ENCODE results near the gene SHH.

SHH gene

DNA sequence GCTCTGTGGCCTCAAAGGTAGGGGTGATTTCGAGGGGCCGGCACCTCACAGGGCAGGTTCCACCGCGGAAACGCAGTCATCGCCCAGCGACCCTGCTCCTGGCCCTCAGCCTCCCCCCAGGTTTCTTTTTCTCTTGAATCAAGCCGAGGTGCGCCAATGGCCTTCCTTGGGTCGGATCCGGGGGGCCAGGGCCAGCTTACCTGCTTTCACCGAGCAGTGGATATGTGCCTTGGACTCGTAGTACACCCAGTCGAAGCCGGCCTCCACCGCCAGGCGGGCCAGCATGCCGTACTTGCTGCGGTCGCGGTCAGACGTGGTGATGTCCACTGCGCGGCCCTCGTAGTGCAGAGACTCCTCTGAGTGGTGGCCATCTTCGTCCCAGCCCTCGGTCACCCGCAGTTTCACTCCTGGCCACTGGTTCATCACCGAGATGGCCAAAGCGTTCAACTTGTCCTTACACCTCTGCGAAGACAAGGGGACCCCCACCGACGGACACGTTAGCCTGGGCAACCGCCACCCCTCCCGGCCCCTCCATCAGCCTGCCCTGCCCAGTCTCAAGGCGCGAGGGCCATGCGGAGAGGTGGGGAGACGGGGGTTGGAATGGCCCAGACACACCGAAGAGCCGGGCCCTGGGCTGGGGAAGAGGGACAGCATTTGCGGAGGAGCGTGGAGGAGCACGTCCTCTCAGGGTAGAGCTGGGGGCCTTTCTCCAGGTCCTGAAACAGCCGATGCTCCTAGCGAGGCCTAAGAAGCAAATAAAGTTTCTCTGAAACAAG lies 6.0 kb downstream of the SHH start:
- no peak for DNase-seq (ENCODE audit: low spot score)

DNA sequence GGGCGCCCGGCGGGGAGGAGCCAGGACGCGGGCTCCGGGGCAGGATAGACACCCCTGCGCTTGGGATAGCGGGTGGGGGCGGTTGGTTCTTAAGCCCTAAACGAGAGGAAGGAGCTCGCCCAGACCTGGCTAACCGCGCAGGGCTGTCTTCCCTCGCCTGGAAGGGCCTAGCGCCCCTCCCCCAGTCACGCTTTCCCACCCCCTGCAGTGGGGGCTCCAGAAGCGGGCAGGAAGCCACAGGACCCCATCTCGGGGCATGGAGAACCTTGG lies 6.5 kb downstream of the SHH start:
- no peak for DNase-seq (ENCODE audit: low spot score)

DNA sequence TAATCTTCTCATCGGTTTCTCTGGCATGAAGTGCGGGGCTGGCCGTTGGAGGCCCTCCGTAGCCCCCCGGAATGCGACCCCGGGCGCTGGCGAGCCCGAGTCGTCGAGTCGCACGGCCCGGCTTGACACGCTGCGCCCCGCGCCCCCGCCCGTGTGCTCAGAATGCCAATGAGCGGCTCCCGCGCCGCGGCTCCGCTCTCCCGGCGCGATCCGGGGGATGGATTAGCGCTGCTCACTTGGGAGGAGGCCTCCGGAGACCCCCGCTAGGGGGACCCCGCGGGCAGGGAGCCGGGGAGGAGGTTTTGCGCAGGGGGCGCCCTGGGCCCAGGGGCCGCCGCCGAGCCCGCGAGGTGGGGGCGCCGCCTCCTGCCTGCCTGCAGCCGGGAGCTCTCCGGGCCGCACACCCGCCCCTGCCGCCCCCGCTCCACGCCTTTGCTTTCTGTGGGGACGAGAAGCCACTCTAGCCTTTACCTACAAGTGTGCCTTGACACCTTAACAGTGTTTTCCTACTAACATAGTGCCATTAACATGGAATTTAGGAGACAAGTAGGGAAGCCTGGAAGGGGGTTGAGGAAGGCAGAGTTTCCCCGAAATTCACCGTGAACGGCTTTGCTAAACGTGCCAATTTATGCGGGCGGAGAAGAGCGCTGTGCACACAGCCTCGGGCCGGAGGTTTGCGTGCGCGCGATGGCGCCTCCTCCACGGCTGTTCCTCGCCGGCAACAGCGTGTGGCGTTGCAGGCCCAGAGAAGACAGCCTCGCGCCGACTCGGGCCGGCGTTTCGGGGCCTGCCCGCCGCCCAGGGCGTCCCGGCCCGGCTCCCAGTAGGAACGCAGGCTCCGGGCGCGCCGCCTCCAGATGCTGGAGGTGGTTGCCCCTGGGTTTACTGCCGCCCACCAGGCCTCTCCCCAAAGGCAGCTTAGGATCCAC lies 7.1 kb downstream of the SHH start:
- peak; percentile 80 for DNase-seq (ENCODE audit: low spot score)

DNA sequence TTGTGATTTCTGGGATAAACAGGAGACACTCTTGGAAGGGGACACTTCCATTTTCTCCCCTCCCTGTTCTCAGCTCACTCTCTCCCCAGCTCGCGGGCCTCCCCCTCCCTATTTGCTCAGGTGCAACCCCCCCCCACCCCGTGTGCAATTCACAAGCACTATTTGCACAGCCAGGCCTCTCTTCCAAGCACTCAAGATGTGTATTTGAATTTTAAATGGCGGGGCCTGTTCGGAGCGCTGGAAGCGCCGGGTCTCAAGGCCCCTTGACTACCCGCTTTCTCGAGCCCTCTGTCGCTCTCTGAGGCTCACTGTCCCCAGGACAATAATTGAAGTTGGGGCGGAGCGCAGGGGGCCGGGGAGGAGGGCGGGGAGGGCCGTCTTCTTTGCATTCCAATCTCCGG lies 7.8 kb downstream of the SHH start:
- no peak for DNase-seq (ENCODE audit: low spot score)

DNA sequence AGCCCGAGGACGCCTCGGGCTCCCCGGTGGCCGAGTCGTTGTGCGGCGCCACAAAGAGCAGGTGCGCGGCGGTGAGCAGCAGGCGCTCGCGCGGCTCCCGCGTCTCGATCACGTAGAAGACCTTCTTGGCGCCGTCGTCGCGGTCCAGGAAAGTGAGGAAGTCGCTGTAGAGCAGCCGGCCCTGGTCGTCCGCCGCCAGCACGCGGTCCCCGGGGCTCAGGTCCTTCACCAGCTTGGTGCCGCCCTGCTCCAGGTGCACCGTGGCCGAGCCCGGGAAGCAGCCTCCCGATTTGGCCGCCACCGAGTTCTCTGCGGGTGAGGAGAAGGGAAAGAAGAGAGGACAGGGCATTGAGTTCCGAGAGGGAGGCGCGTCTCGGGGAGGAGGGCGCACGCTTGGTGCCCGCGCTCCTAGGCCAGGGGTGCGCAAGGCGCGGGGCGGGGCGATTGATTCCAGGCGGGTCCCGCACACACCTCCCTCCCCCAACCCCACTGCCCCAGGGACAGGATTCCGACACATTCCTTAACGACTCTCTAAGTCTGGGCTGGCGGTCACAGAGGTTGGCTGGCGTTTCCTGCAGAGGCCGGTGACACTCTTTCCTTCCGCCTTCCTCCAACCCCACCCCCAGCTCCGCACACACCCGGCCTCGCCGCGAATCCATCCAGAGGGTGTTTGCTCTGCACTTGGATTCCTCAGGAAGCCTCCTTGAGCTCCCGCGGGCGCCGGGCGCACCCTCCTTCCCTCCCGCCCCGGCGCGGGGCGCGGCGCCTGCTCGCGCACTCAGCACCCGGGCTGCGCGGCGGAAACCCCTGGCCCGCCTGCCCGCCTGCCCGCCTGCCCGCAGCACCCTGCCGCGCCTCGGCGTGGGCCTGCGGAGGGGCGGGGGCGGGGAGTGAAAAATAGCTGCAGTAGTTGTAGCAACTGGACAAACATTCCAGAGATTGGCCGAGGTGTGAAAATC lies 8.6 kb downstream of the SHH start:
- DNase-seq (ENCODE audit: low spot score), result no peak

DNA sequence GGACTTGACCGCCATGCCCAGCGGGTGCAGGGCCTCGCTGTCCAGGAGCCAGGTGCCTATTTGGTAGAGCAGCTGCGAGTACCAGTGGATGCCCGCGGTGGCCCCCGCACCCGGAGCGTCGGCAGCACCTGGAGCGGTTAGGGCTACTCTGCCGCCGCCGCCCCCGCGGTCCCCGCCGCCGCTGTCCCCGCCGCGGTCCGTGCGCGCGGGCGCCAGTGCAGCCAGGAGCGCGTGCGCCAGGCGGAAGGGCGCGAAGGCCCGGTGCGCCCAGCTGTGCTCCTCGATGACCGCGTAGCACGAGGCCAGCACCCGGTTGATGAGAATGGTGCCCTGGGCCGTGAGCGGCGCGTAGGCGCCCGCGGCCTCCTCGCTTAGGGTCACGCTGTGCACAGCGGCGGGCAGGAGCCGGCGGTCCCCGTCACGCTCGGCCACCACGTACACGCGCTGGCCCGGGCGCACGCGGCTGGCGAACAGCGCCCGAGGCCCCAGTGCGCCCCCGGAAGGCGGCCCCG lies 9.3 kb downstream of the SHH start:
- no peak for DNase-seq (ENCODE audit: low spot score)

DNA sequence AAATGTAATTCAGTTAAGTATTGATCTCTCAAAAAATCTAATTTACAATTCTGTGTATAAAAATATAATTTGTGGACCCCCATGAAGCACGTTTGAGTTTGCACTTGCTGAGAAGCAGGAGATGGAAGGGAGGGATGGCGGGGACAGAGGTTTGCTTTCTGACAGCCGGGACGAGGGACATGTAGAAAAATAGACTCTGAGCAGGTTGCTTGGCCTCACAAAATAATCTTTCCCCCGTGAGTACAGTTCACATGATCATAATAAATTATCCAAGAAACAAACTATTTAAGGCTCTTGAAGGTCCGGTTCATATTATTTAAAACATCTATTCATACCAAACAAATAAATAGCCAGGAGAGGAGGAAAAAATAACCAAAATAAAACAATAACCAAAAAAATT lies 10.0 kb downstream of the SHH start:
- DNase-seq (ENCODE audit: low spot score), result no peak

DNA sequence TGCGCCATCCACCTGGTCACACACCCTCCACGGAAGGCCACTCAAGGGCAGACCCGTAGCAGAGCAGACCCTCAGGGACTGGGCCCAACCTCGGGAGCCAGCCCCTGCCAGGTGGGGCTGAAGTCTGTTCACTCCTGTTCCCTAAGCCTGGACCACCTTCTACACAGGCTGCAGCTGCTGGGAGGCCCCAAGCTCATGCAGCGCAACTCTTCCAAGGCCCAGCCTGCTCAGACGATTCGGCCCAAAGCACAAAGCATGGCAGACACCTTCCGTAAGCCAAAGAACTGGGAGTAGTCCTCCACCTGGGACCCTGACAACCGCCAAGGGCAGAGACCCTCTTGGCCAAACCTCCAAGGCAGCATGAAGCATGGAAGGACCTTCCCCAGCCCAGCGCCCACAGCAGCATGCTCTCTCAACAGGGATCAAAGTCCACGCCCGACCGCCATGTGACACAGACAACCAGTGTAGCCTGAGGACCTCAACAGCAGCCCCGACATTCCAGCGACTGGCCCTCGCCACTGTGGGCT lies 11.5 kb downstream of the SHH start:
- DNase-seq (ENCODE audit: low spot score), result no peak

DNA sequence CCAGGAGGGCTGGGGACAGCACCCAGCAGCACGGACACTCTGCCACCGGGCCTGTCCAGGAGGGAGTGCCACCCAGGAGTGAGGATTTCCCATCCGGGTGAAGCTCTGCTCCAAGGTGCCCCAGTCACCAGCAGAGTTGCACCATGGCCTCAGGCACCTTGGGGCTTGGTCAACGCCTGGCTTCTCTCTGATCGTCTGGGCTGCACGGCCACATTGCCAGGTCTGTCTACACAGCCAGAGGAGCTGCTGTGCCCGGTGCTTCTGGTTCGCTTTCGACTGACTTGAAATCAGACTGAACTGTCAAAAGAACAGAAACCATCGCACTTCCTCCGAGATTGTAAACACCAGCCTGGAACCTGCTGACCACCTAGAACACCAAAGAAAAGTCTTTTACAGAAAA lies 12.0 kb downstream of the SHH start:
- DNase-seq (ENCODE audit: low spot score), result no peak

DNA sequence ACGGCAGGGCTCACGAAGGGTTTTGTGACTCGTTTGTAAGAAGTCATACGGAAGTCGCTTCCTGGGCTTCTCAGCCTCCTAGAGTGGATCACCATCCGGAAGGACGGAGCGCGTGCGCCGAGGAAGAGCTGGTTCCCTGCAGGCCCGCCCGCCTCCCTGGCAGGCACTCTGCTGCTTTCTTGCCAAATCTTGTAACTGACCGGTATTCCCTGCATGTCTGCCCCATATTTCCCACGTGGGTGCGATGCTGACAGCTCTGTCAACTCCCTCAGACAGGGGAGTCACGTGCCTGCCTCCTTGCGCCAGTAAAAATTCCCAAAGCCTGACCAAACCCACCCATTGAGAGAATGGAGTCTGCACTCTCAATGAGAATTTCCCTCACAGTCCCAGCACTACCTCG lies 12.7 kb downstream of the SHH start:
- no peak for DNase-seq (ENCODE audit: low spot score)

DNA sequence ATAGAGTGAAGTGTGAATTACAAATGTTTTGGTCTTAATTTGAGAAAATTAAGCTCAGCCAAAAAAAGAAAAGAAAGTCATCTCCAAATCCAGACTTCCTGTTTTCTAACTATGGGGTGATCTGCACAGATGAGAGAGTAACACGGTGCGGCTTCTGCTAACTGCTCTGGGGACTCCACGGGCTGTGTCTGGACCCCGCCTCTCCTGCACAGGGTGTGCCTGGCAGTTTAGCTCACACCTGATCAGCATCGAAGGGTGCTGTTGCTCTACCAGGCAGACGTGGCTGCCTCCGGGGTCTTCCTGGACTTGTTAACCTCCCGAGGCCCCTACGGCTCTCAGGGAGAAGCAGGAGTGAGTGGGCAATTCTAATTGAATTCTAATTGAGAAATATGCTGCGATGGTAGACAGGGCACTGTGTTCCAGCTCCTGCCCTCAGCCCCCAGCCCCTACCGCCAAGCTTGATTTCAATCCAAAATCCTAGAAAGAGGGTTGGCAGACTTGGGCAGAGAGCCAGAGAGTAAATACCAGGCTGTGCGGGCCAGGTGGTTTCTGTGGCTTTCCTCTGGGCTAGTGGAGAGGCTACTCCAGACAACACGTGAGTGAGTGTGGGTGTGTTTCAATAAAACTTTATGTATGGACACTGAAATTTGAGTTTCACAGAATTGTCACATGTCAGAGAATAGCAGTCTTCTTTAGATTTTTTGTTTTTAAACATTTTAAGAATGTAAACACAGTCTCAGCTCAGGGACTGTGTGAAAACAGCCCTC lies 13.4 kb downstream of the SHH start:
- no peak for DNase-seq (ENCODE audit: low spot score)

DNA sequence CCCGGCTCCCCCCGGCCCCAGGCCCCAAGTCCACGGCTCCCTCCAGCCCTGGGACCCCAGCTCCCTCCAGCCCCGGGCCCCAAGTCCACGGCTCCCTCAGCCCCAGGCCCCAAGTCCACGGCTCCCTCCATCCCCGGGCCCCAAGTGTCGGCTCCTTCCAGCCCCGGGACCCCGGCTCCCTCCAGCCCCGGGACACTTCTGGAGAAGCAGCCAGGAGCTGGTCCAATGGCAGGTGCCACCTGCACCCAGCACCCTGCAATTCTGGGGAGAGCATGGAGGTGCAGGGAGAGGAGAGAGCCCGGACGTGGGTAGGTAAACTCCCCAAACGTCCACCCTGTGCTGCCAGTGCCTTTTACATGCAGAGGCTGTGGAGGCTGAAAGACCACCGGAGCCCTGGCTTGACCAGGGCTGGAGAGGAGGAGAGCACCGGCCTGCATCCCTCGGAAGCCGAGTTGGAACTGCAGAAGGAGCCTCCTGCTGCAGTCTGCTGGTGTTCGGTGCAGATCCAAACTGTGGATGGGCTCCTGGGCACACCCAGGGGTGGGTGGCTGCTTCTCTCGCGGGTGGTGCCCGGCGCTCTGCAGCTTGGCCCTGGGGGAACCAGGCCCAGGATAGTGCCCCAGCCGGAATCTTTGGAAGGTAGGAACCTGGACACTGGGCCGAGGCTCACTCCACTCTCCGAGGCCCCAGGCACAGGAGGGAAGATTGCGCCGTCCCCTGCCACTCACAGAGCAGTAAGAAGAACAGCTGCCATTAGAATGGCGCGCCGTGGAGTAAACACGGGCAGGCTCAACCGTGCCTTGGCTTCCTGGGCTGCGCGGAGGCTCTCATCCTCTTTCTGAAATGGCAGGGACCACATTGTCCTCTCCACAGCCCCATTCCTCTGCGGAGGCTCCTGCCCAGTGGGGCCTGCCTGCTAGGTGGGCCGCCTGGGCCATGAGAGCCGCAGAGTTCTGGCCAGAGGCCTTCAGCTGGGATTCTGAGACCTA lies 14.7 kb downstream of the SHH start:
- no peak for DNase-seq (ENCODE audit: low spot score)

DNA sequence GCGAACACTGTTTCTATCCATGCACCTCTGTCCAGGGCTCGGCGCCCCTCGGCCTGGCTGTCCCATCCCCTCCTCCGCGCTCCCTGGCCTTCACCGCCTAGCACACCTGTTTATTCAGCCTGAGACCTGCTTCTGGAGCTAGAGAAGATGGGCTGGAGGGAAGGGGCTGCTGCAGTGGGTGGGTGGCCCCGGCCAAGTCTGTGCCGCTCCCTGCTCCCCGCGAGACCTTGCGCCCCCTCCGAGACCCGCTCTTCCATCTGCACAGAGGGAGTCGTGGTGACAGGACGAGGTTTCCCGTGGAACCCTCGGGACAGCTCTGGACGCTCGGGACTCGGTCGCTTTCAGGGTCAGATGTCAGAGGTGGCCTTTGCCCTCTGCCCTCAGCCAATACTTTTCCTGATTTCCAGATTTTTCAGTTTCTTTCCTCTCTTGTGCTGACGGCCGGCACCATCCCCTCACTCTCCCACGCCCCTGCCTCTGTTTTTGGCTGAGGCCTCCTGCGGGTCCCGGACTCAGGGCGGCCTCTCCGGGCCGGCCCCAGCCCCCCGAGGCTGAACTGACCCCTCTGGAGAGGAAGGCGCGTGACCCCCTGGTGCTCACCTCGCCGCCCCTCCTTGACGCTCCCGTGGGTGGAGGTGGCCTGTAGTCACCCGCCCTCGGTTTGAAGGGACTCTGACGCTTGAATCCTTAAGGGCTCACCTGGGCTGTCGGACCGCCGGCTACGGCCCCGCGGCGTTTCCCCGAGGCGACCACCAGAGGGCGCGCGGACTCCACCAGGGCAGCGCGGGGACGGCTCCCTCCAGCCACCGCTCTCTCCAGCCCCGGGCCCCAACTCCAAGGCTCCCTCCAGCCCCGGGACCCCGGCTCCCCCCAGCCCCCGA lies 15.6 kb downstream of the SHH start:
- peak; percentile 79 for DNase-seq (ENCODE audit: low spot score)

DNA sequence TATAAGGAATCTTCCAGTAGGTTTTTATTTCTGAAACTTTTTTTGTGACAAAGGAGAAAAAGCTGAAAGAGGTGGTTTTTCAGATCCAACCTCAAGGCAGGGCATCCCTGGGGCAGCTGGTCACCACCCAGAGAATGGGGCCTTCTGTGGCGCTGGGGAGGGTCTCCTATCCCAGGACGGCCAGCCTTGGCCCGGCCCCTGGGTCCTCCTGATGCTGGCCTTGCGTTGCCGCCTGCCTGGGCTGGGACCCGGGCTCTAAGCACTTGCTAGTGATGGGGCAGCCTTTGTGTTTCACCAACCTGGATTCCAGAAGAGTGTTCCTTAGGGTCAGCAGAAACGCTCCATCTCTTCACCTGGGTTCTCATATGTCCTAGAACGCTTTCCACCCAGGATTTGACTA lies 16.3 kb downstream of the SHH start:
- no peak for DNase-seq (ENCODE audit: low spot score)

DNA sequence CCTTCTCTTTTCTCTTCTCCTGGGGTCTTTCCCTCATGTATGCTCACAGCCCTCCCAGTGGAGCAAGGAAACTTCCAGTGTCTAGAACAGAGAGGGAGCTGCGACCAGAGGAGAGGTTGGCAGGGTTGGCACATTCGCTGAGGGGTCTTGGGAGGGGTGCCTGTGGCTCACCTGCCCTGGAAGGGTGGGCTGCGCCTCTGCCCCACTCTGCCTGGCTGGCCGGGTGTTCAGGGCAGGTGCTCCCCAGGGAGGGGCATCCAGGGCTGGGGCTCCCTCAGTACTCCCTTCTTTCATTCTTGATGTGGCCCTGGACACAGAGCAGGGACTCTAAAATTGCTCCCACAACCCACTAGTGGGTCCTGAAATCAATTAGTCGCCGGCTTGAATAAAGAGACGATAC lies 16.9 kb downstream of the SHH start:
- no peak for DNase-seq (ENCODE audit: low spot score)

DNA sequence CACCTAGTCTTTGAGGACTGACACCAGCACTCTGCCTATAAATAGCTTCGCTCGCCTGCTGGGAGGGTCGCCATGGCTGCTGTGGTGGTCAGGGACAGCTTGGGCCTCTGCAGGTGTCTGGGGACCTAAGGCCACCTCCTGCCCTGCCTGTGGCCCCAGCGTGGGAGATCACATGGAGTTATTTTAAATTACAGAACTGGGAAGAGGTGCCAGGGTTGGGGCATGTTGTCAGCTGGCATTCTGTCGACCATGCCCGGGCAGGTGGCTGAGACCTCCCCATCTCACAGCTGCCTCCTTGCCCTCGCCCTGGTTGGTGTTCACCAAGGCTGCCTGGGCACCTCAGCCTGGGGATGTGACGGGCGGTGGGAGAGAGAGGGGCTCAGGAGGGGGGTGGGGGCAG lies 18.1 kb downstream of the SHH start:
- DNase-seq (ENCODE audit: low spot score), result no peak

DNA sequence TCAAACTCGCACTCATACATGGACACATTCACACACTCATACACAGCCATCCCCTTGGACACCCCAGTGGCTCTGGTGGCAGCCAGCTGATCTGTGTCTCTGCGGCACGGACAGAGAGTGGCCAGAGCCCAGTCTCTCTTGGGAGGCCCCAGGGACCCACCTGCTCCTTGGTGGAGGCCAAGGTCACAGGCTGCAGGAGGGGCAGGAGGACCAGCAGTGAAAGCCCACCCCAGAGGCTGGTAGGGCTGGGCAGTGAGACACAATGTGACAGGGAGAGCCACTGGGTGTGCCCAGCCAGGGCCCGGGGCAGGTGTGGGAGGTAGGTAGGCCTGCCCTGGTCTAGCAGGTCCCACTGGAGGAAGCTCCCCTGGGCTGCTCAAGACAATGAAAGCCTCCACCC lies 18.5 kb downstream of the SHH start:
- DNase-seq (ENCODE audit: low spot score), result no peak

DNA sequence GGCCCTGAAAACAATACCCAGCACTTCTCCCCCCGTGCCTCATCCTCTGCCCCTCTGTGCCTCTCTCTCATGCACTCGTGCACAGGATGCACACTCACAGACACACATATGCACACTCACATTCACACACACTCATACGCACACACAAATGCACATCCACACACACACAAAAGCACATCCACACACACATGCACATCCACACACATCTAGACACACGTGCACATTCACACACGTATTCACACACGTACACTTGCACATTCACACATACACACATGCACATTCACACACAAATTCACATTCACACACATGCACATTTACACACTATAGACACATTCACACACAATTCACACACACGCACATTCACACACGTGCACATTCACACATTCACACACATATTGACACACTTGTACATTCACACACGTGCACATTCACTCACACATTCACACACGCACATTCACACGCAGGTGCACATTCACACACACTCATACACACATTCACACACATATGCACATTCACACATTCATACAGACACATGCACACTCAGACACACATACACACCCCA lies 19.2 kb downstream of the SHH start:
- DNase-seq (ENCODE audit: low spot score), result no peak

Data from AG08395 (cell line).